HG03095 (cell line): Measurements from ENCODE around the gene ANKRD66.
"Not testable (repeated sequence)": the region's sequence is repeated elsewhere in the genome, so short reads cannot be mapped to it uniquely, and the experiment has no call there.

Experiments
- ATAC-seq: cut with Tn5 transposase; IDR thresholded peaks from one replicate; pipeline ENCODE4 v1.9.1; 2021; ENCODE audit warnings: moderate library complexity; ENCODE audit not compliant: unreplicated experiment

The ANKRD66 gene

DNA sequence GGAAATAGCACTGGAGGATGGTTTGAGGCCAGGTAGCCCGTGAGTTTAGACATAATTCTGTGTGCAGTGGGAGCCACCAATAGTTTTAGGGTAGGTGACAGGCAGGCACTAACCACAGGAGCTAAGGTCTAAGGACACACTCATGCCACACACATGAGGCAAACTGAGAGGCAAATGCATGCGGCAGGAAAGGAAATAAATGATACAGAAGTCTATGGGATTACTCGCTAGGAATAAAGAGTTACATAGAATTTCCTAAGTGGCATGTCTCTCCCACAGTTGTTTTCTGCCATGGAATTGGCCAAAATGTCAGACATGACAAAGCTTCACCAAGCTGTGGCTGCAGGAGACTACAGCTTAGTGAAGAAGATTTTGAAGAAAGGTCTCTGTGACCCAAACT lies 4.9 kb downstream of the ANKRD66 start:
- no peak for ATAC-seq

GRCh38 chr6:46755865-46756264 lies 9.1 kb downstream of the ANKRD66 start:
- no peak for ATAC-seq

GRCh38 chr6:46756469-46757213 lies 9.9 kb downstream of the ANKRD66 start:
- ATAC-seq: no peak

DNA sequence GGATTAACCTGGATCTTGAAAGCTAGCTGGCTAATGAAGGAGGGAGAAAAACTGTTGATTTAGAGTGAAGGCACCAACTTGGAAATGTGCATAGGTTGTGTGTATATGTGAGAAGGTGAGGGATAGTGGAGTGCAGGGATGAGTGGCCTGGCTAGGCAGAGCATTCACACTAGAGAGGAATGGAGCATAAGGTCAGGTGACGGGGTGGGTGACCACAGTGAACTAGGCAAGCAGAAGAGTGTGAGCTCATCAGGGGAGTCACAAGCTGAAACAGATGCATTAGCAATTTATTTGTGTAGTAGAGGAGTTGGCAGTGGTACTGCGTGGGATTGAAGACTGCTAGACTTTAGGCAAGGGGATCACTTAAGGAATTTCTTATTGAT lies 10.5 kb downstream of the ANKRD66 start:
- ATAC-seq: no peak

DNA sequence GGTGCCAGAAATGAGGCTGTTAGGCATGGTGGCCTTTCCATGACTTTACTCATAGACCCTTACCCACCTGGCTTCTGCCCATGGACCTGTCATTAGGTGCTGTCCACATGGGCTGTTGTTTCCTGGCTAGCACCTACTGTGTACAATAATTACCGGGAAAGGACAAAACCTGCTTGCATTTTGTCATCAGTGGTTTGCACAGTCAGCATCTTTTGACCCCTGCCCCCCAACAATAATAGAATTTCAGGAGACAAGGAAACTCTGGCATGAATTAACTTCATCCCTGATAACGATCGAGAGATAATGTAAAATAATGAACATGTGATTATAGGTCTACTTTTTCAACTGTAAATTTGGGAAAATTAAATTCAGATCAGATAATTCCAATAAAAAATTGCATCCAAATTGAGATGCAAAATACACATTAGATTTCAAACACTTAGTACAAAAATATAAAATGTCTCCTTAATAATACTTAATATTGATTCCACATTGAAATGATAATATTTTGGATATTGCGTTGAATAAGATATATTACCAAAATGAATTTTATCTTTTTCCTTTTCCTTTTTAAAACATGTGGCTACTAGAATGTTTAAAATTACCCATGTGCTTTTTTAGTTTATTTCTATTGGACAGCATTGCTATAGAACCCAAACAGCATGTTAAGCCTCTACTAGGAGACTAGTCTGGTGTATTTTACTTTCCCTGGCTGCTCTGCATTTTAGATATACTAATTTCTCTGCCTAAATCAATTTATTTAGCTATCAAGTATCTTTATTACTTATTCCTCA lies 12.4 kb downstream of the ANKRD66 start:
- no peak for ATAC-seq

DNA sequence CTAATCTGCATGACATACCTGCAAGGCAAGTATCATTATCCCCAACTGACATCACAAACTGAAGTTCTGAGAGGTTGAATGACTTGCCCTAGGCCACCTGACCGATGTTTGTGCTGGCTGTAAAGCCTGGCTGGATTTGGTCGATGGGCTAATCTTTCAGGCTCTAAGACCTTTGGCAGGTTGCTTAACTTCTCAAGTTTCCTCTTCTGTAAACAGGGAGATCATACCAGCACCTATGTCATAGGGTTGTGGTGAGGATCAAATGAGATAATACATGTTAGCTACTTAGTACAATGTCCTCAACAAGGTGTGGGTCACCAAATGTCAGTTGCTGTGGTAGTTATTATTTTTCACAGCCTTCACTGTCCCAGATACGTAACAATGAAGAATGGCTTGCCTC lies 14.2 kb downstream of the ANKRD66 start:
- no peak for ATAC-seq

DNA sequence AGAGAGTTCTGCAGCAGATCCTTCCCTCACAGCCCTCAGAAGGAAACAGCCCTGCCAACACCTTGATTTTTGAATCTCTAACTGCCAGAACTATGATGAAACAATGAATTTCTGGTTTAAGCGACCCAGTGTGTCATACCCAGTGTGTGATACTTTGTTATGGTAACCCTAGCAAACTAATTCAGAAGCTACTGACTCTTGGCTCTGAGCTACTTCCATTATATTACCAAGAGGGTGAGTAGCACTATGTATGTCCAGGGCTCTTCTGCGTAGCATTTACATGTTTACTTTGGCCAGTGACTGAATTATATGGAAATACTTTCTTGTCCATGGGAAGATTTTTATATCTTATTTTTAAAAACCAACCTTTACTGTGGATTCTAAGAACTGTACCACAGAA lies 16.7 kb downstream of the ANKRD66 start:
- no peak for ATAC-seq

DNA sequence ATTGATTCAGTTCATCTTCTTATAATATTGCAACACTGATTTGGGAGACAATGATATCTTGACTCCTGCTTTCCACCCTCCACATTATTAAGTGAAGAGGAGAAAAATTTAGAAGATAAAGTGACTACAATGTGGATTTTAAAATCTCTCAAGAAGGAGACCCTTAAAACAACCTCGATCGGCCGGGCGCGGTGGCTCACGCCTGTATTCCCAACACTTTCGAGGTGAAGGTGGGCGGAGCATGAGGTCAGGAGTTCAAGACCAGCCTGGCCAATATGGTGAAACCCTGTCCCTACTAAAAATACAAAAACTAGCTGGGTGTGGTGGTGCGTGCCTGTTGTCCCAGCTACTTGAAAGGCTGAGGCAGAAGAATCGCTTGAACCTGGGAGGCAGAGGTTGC lies 17.5 kb downstream of the ANKRD66 start:
- not testable (repeated sequence) for ATAC-seq

GRCh38 chr6:46764961-46765360 lies 18.2 kb downstream of the ANKRD66 start:
- no peak for ATAC-seq

DNA sequence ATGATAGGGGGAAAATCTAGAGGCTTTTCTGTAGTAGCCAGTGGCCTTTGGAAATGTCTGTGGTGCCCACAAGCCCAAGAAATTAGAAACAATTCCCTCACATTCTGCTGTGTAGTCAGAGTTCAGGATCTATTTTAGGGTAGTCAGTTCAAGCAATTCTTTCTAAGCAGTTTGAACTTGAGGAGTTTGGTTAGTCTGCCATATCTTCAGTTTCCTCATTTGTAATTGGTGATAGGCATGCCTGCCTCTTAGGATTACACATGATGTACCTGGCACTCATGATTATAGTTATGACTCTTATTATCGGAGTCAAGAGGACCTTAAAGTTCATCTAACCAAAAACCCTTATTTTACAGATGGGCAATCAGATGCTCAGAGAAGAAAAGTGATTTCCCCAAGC lies 25.3 kb downstream of the ANKRD66 start:
- ATAC-seq: no peak

GRCh38 chr6:46772762-46773161 lies 26.0 kb downstream of the ANKRD66 start:
- peak; percentile 57 for ATAC-seq

DNA sequence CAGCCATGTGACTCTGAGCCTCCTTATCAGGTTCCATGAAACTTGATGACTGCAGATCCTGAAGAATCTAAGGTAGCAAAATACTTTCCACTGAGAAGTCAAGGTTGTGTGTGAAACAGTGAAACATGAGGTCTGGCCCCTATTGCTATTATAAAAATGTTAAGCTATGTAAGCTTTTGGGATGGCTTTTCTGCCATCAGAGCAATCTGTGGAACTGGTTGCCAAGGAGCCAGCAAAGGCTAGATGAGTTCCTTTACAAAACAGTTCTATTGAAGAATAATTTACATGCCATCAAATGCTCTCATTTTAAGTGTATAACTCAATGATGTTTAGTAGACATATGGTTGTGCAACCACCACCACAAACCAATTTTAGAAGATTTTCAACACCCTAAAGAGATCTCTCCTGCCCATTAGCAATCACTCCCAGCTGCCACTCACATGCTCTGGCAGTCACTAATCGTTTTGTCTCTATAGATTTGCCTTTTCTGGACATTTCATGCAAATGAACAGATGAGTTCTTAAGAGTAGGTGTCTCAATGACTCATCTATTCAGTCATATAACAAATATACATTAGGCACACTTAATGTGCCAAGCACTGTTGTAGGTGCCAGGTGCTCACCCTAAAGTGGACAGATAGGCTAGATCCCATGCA lies 26.6 kb downstream of the ANKRD66 start:
- ATAC-seq: no peak

DNA sequence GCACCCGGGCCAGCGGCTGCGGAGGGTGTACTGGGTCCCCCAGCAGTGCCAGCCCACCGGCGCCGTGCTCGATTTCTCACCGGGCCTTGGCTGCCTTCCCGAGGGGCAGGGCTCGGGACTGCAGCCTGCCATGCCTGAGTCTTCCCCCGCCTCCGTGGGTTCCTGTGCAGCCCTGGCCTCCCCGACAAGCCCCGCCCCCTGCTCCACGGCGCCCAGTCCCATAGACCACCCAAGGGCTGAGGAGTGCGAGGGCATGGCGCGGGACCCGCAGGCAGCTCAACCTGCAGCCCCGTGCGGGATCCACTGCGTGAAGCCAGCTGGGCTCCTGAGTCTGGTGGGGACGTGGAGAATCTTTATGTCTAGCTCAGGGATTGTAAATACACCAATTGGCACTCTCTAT lies 28.0 kb downstream of the ANKRD66 start:
- not testable (repeated sequence) for ATAC-seq

- no peak for ATAC-seq
Measured at GRCh38 chr6:46776070-46776712, 29.5 kb downstream of the ANKRD66 start.

- no peak for ATAC-seq
Measured at GRCh38 chr6:46777476-46778346, 31.0 kb downstream of the ANKRD66 start.

DNA sequence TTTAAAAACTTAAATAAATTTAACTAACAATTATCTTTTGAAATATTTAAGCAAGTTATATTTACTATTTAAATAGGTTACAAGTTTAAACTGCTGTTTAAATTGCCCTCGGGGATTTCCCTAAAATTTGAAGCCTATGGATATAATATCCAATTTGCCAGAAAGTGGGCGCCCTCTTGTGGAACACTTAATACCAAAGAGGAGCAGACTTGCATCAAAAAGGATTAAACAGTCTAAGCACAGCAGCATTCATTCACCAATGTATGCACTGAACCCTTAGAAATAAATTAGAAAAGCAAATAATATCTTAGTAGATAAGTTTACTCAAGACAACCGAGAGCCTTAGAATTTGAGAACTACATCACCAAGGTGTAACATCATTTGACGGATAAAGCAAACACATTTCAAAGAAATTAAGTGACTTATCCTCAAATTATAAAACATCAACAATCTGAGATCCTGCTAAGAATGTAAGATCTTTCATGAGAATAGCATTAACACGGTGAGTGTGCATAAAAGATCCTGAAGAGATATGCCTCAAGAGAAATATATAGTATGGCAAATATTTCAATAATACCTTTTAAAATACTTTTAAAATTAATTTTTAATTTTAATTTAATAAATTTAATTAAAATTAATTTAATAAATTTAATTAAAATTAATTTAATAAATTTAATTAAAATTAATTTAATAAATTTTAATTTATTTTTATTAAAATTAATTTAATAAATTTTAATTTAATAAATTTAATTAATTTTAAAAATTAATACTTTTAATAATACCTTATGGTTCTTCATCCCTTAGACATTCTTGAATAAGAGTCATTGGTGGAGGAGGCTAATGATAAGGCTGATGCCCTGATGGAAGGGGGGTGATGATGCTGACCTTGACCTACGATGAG lies 35.0 kb downstream of the ANKRD66 start:
- no peak for ATAC-seq

DNA sequence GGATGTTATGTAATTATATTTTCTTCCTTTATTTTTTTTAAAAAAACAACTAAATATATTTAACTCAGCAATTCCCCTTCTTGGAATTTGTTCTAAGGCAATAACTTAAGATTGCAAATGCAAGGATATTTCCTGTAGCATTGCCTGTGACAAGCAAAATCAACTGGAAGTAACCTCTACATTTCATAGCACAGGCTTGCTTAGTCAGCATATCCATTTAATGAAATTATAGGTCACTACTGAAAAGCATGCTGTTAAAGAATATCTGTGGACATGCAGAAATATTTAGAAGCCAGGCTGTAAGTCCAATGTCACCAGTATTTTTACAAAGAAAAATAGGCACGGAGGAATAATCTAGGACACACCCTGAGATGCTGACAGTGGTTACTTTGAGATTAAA lies 37.8 kb downstream of the ANKRD66 start:
- ATAC-seq: no peak

DNA sequence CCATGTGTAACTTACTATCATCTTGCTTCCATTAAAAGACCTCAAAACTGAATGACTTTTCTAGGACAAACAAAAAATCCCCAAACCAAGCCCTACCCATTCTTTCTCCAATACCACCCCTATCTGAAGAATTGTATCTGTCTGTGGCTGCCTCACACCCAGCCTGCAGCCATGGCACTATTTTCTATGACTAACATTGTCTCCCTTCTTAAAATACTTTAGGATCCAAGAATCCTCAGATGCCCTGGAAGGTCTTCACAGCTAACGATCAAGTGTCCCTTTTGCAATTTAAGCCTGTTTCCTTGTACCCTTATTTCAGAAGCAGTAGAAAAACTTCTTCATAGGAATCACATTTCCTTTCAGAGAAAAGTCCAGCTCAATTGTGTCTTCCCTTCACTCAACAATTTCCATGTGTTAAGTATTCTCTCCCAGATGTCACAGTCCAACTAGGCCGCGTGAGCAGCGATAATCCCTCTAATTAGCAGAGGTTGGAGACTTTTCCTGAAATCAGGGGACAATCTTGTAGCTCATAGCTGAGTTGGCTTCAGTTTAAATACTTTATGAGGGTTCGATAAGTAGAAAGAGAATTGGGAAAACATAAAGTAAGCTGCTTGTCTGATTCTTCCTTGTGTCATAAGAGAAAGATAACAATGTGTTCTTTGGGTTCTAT lies 41.3 kb downstream of the ANKRD66 start:
- no peak for ATAC-seq

- ATAC-seq: no peak
Measured at GRCh38 chr6:46788791-46789190, 42.1 kb downstream of the ANKRD66 start.
